Central memory CD8-positive, alpha-beta T cell (primary cell): ENCODE measurements around the gene RASAL1.
"Not testable (repeated sequence)": the region's sequence is repeated elsewhere in the genome, so short reads cannot be mapped to it uniquely, and the experiment has no call there.

Source experiments
- ATAC-seq: fragments of 150-1000 bp; cut with Tn5 transposase; replicated peaks from 2 replicates; pipeline ENCODE4 v1.10.0; 2022; ENCODE audit warnings: mild to moderate bottlenecking, moderate FRiP score, moderate number of reproducible peaks; ENCODE audit not compliant: poor library complexity, severe bottlenecking; ENCODE audit errors: extremely low read depth
- DNase-seq, 2 donors: peaks; one replicate each; pipeline ENCODE4 v3.0.0; 2021; ENCODE audit warnings: low spot score in 2 of 2
- H3K27ac Mint-ChIP-seq: one replicate; pipeline ENCODE4 v1.8.0; 2022; ENCODE audit warnings: low read depth, mild to moderate bottlenecking, moderate library complexity, mixed read lengths
- H3K27me3 Mint-ChIP-seq: one replicate; pipeline ENCODE4 v1.8.0; 2022; ENCODE audit warnings: mixed read lengths
- H3K36me3 Mint-ChIP-seq: one replicate; pipeline ENCODE4 v1.8.0; 2022; ENCODE audit warnings: mild to moderate bottlenecking, moderate library complexity, mixed read lengths; ENCODE audit not compliant: insufficient read depth
- H3K4me1 Mint-ChIP-seq: one replicate; pipeline ENCODE4 v1.8.0; 2022; ENCODE audit warnings: mixed read lengths
- H3K4me3 Mint-ChIP-seq: one replicate; pipeline ENCODE4 v1.8.0; 2022; ENCODE audit warnings: mild to moderate bottlenecking, moderate library complexity, mixed read lengths
- H3K9me3 Mint-ChIP-seq: one replicate; pipeline ENCODE4 v1.8.0; 2022; ENCODE audit warnings: mixed read lengths

The RASAL1 gene

DNA sequence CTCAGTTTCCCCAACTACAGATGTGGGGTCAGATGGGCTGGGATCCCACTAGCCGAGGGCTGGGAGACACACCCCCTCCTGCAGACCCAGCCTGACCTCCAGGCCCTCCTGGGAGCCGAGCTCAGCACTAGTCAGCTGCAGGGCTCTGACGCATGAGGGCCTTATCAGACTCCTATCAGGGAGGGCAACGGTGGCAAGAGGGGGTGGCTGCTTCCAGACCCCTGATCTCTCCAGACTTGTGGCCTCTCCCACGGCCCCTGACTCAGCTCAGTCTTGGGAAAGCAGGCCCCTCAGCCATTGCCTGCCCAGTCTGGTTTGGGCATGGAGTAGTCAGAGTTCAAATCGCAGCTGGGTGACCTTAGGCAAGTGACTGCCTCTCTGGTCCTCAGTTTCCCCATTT is 2.5 kb downstream of the RASAL1 start:
- no peaks in the 10 kb centered on the region for H3K36me3 Mint-ChIP-seq
- DNase-seq (no peak), ATAC-seq (no peak)
- peak overlapping the region; percentile 70 for H3K27ac Mint-ChIP-seq
- peaks cover 13% of the 10 kb centered on the region for H3K4me1 Mint-ChIP-seq
- H3K27me3 Mint-ChIP-seq = peaks cover 21% of the 10 kb centered on the region
- H3K9me3 Mint-ChIP-seq = no peaks in the 10 kb centered on the region
- no peak overlapping the region for H3K4me3 Mint-ChIP-seq

DNA sequence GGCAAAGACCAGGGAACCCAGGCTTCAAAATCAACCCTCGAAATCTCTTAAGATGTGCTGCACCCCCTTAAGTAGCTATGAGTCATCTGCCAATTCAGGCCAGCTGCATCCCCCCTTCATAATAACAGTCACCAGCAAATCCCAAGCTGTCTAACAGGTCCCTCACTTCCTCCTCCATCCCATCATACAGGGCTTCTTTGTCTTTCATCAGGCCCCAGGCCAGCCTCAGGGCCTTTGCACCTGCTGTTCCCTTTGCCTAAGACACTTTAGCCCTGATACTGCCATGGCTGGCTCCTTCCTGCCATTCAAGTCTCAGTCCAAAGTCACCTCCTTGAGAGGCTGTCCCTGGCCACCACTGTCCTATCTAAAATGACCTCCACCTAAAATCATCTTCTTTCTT is 4.0 kb downstream of the RASAL1 start:
- Mint-ChIP-seq H3K27me3 (peaks cover 15% of the 10 kb centered on the region), H3K27ac (no peak overlapping the region), H3K9me3 (no peaks in the 10 kb centered on the region), H3K4me1 (peaks cover 13% of the 10 kb centered on the region), H3K36me3 (no peaks in the 10 kb centered on the region), H3K4me3 (no peak overlapping the region)
- no peak for ATAC-seq
- no peak for DNase-seq

GRCh38 chr12:113130457-113131135 is 5.0 kb downstream of the RASAL1 start:
- Mint-ChIP-seq H3K4me3 (no peak overlapping the region), H3K9me3 (no peaks in the 10 kb centered on the region), H3K36me3 (no peaks in the 10 kb centered on the region), H3K27me3 (peaks cover 5% of the 10 kb centered on the region), H3K27ac (no peak overlapping the region), H3K4me1 (peaks cover 5% of the 10 kb centered on the region)
- DNase-seq (no peak), ATAC-seq (no peak)

GRCh38 chr12:113129664-113130456 is 5.7 kb downstream of the RASAL1 start:
- H3K9me3 Mint-ChIP-seq = no peaks in the 10 kb centered on the region
- DNase-seq = no peak
- no peak overlapping the region for H3K4me3 Mint-ChIP-seq
- ATAC-seq = no peak
- H3K4me1 Mint-ChIP-seq = no peaks in the 10 kb centered on the region
- no peak overlapping the region for H3K27ac Mint-ChIP-seq
- no peaks in the 10 kb centered on the region for H3K36me3 Mint-ChIP-seq
- no peaks in the 10 kb centered on the region for H3K27me3 Mint-ChIP-seq

DNA sequence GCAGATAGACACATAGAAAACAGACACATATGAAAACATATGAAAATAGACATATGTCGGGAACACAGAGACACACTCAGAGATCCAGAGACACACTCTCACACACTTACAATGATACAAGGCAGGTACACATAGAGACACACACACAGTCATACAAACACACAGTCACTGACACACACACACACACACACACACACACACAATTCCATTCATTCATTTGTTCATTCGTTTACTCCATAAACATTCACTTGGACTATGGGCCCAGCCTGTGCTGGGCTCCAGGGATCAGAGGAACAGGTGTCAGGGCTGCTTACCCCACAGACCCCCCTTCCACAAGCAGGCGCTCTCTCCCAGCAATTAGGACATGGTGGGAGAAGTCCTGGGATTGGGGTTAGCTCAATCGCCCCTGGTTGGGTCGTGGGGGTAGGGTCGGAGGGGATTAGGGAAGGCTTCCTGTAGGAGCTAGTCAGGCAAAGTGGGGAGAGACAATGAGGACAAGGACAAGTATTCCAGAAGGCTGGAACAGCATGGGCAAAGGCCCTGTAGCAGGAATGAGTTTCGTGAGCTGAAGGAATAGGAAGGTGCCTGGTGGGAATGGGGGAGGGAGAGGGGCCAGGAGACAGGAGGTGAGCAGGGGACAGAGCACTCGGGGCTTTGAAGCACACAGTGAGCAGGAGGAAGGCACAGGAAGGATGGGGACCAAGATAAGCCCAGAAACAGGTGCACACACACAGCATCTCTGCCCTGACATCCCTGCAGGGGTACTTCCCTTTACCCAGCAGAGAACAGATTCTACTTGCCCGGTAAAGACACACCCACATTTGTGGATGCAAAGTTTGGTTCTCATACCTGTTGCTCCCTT is 6.5 kb downstream of the RASAL1 start:
- Mint-ChIP-seq H3K9me3 (no peaks in the 10 kb centered on the region), H3K4me3 (no peak overlapping the region), H3K27ac (no peak overlapping the region), H3K36me3 (no peaks in the 10 kb centered on the region), H3K27me3 (no peaks in the 10 kb centered on the region), H3K4me1 (no peaks in the 10 kb centered on the region)
- no peak for DNase-seq
- no peak for ATAC-seq

DNA sequence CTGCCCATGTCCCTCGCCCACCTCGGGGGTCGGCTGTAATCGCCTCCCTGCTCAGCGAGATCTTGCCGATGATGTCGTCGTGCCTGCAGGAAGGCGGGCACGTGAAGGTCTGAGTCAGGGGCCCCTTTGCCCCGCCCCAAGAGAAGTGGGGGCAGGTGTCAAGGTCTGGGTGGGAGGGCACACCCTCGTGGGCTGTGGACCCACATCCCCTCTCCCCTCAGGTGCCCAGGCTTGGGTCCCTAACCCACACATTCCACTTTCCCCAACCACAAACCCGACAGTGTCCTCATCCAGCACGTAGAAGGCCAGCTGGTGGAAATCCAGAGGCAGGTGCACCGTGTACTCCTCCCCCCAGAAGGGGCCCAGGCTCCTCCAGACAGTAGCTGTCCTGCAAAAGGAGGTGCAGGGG is 7.8 kb downstream of the RASAL1 start:
- ATAC-seq = no peak
- no peak overlapping the region for H3K27ac Mint-ChIP-seq
- H3K36me3 Mint-ChIP-seq = no peaks in the 10 kb centered on the region
- no peak for DNase-seq
- H3K27me3 Mint-ChIP-seq = peaks cover 5% of the 10 kb centered on the region
- no peaks in the 10 kb centered on the region for H3K4me1 Mint-ChIP-seq
- H3K4me3 Mint-ChIP-seq = no peak overlapping the region
- peaks cover 6% of the 10 kb centered on the region for H3K9me3 Mint-ChIP-seq

DNA sequence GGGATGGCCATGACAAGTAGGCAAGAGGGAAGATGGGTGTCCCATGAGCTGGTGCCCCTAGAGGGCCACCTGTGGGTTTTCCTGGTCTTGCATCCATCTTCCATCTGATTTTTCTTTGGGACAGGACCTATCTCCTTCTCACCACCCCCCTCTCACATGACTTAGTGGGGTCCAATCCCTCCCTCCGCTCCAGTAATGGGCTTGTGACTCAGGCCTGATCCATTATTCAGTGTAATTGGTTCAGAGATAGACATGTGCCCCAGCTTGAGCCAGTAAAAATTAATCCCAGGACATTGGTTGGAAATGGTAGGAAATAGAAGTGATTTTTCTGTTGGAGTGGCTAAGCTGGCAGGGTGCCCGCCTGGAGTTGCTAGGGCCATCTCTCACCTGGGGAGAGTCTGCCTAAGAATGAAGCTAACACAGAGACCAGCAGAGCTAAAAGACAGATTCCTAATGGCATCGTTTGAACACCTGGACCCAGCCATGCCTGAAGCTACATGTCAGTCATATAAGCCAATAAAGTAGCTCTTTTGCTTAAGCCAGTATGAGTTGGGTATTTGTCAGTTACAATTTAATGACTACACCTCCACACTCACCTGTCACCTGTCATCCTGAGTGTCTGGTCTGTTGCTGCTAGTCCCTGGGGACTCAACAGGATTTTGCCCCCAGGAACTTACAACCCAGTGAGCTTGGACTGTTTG is 14.7 kb downstream of the RASAL1 start:
- H3K4me3 Mint-ChIP-seq = no peak overlapping the region
- DNase-seq (no peak), ATAC-seq (no peak)
- no peak overlapping the region for H3K27ac Mint-ChIP-seq
- H3K4me1 Mint-ChIP-seq = no peaks in the 10 kb centered on the region
- no peaks in the 10 kb centered on the region for H3K36me3 Mint-ChIP-seq
- H3K27me3 Mint-ChIP-seq = peaks cover 24% of the 10 kb centered on the region
- peaks cover 9% of the 10 kb centered on the region for H3K9me3 Mint-ChIP-seq

DNA sequence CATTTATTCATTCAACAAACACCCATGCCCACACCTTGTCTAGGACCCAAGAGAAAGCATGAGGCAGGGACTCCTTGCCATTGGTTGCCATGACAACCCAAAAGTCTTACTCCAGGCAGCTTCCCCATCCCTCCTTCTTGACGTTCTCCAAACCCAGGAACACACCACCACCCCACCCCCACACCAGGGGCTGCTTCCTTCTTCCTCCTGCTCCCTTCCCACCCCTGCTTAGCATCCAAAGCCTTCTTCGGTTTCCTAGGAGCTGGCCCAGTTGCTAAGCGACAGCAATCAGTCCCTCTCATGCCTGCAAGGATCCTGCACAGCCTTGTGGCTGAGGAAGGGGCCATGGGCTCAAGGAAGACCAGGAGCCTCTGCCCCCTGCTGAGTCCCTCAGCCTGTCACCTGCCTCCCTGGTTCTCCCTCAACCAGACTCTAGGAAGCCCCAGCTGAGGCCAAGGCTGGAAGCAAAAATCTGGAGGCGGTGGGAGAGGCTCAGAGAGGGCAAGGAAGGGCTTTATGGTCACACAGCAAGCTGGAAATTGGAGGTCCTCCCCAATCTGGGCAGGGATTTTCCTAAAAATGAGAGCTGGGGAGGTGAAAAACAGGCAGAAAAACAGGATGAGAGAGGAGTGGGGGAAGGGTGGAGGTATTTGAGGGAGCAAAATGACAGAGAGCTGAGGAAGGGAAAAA is 15.4 kb downstream of the RASAL1 start:
- no peaks in the 10 kb centered on the region for H3K36me3 Mint-ChIP-seq
- H3K27ac Mint-ChIP-seq = no peak overlapping the region
- no peak for DNase-seq
- peaks cover 9% of the 10 kb centered on the region for H3K9me3 Mint-ChIP-seq
- H3K4me1 Mint-ChIP-seq = no peaks in the 10 kb centered on the region
- H3K27me3 Mint-ChIP-seq = peaks cover 24% of the 10 kb centered on the region
- no peak for ATAC-seq
- no peak overlapping the region for H3K4me3 Mint-ChIP-seq

DNA sequence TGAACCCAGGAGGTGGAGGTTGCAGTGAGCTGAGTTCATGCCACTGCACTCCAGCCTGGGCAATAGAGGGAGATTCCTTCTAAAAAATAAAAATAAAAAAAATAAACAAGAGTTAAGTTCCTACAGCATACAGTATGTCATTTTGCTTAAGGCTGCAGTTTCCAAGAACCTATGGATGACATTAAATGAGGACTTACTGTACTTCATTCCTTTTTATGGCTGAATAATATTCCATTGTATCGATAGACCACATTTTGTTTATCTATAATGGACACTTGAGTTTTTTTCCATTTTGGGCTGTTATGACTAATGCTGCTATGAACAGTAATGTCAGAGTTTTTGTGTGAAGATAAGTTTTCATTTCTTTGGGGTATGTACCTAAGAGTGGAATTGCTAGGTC is 17.4 kb downstream of the RASAL1 start:
- no peak for DNase-seq
- peaks cover 23% of the 10 kb centered on the region for H3K27me3 Mint-ChIP-seq
- ATAC-seq = no peak
- no peaks in the 10 kb centered on the region for H3K36me3 Mint-ChIP-seq
- H3K4me3 Mint-ChIP-seq = no peak overlapping the region
- H3K27ac Mint-ChIP-seq = no peak overlapping the region
- peaks cover 6% of the 10 kb centered on the region for H3K9me3 Mint-ChIP-seq
- no peaks in the 10 kb centered on the region for H3K4me1 Mint-ChIP-seq

GRCh38 chr12:113117684-113118083 is 17.9 kb downstream of the RASAL1 start:
- DNase-seq, H3K4me1 Mint-ChIP-seq, H3K36me3 Mint-ChIP-seq, H3K4me3 Mint-ChIP-seq, ATAC-seq, H3K27ac Mint-ChIP-seq, H3K9me3 Mint-ChIP-seq: not testable (repeated sequence)
- peaks cover 18% of the 10 kb centered on the region for H3K27me3 Mint-ChIP-seq

GRCh38 chr12:113116875-113117274 is 18.7 kb downstream of the RASAL1 start:
- ATAC-seq = no peak
- no peaks in the 10 kb centered on the region for H3K36me3 Mint-ChIP-seq

More at GRCh38 chr12:113116875-113117274, 18.7 kb downstream of the RASAL1 start:
- no peaks in the 10 kb centered on the region for H3K4me1 Mint-ChIP-seq
- no peak overlapping the region for H3K4me3 Mint-ChIP-seq
- H3K27ac Mint-ChIP-seq = no peak overlapping the region
- peaks cover 12% of the 10 kb centered on the region for H3K27me3 Mint-ChIP-seq
- no peaks in the 10 kb centered on the region for H3K9me3 Mint-ChIP-seq
- DNase-seq = no peak
